GM12873 (cell line): Measurements from ENCODE around the gene EYS.

ENCODE experiments used
- TF ChIP-seq, protein P1 (sequence below): IDR thresholded peaks from 2 replicates; pipeline ENCODE4 v1.5.1; 2012; ENCODE audit warnings: low read depth, mild to moderate bottlenecking, moderate library complexity, low read length, control low read depth; ENCODE audit not compliant: insufficient read depth; ENCODE audit errors: missing control alignments

The EYS gene

DNA sequence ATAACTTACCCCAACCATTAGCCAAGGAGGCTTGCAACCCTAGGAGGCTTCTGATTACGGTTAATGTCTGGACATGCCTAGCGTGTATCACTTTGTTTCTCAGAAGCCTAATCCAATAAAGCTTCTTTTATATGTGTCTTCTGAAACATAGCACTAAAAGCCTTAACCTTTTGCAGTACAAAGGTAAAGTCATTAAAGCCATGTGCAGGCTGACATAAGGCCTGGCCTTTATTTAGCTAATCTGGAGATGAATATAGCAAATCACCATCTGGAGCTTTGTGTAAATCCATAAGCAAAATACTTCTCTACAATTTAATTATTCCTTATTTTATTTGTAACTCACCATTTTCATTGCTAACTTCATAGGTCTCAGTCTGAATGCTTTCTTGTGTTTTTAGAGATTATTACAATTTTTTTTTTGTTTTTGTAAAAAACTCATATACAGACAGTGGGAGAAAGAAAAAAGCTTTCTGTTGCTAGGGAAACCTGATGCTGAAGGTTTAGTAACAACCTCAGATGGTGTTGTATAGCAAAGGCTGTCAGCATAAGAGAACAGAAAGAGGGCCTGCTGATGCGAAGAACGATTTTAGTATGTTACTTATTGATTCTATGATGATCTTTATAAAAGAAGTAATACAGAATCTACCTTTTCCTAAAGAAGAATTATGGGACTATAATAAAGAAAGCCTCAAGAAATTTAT lies at the start of gene EYS:
TSS of gene EYS (minus strand) at position 101 of the 701 bp plus-strand sequence. CDS start 211,816 bp downstream, outside the sequence.
- TF ChIP-seq, protein P1, sequence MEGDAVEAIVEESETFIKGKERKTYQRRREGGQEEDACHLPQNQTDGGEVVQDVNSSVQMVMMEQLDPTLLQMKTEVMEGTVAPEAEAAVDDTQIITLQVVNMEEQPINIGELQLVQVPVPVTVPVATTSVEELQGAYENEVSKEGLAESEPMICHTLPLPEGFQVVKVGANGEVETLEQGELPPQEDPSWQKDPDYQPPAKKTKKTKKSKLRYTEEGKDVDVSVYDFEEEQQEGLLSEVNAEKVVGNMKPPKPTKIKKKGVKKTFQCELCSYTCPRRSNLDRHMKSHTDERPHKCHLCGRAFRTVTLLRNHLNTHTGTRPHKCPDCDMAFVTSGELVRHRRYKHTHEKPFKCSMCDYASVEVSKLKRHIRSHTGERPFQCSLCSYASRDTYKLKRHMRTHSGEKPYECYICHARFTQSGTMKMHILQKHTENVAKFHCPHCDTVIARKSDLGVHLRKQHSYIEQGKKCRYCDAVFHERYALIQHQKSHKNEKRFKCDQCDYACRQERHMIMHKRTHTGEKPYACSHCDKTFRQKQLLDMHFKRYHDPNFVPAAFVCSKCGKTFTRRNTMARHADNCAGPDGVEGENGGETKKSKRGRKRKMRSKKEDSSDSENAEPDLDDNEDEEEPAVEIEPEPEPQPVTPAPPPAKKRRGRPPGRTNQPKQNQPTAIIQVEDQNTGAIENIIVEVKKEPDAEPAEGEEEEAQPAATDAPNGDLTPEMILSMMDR = no peak

DNA sequence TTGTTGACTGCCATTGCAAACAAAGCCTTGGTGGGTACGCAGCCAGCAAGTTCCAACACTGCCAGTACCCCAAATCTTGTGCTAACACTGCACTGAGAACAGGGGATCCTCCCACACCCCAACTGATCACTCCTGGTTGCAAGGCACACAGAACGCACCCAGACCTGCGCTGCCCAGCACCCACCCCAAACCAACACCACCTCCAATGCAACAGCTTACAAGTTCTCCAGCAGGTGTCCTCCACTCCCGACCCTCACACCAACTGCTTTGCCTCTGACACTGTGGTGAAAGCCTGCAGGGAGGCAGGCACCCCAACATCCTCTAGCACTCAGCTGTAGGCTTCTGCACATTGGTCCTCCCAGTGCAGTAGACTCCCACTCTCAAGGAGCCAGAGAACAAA lies 39.3 kb upstream of the EYS start:
- TF ChIP-seq, protein P1 = no peak

DNA sequence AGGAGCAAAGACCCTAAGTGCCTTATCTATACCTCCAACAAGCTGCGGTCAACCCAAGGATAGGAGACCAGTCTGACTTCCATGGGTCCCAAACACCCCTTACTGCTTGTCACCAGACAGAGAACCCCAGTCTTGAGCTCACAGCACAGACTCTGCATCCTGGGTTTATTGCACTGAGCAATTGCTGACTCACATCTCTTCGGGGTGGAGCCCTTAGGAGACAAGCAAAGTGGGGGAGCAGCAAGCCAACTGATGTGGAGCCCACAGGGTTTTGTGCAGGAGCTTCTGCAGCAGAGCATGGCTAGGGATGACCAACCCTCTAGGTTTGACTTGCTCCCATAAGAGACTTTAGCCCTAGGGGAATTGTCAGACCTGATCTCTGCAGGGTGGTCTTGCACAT lies 38.6 kb upstream of the EYS start:
- TF ChIP-seq, protein P1 = no peak

DNA sequence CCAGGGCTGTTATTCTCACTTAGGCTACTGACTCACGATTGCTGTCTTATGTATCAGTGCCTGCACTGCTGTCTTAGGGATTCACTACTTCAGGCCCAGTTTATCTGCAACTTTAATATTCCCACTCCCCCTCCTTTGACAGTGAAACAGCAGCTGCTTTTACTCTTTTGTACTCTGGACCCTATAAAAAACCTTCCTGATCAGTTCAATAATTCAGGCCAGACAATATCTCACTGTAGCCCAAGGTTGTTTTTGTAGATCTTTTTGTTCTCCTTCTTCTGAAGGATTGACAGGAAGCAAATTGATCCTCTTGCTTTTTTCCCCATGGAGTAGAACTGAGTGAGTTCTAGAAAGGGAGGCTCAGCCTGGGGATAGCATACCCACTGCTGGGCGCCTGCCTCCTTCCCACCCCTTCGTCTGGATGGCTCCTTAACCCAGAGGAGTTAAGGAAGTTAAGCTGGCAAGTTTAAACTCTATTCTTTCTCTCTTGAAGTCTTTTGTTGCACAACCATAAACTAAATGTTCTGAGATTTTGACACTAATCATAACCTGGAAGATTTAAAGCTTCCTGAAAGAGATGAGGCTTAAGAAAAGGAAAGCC lies 22.0 kb upstream of the EYS start:
- TF ChIP-seq, protein P1 = no peak

DNA sequence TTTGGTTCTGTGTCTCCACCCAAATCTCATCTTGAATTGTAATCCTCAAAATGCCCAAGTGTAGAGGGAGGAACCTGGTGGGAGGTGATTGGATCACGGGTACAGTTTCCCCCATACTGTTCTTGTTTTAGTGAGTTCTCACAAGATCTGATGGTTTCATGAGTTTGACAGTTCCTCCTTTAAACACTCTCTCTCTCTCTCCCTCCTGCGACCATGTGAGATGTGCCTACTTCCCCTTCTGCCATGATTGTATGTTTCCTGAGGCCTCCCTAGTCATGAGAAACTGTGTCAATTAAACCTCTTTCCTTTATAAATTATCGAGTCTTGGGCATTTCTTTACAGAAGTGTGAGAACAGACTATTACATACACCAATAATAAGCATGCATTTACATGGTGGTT lies 12.1 kb upstream of the EYS start:
- TF ChIP-seq, protein P1 = no peak

DNA sequence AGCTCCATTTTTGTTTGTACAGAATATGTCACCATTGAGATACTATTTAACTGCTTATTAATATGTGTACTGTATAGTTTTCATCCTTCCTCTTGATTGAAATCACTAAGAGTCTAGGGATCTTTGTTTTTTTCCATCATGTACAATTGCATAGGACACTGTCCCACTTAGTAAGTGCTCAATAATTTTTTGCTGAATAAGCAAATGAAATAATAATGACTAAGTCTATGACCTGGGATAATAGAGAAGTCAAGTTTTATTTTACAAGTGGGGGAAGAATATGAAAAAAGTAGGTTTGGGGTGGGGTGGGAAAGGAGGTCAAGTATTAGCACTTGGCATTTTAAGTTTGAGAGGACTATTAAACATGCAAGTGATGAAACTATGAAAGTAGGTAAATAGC lies 4.5 kb upstream of the EYS start:
- TF ChIP-seq, protein P1 = no peak

DNA sequence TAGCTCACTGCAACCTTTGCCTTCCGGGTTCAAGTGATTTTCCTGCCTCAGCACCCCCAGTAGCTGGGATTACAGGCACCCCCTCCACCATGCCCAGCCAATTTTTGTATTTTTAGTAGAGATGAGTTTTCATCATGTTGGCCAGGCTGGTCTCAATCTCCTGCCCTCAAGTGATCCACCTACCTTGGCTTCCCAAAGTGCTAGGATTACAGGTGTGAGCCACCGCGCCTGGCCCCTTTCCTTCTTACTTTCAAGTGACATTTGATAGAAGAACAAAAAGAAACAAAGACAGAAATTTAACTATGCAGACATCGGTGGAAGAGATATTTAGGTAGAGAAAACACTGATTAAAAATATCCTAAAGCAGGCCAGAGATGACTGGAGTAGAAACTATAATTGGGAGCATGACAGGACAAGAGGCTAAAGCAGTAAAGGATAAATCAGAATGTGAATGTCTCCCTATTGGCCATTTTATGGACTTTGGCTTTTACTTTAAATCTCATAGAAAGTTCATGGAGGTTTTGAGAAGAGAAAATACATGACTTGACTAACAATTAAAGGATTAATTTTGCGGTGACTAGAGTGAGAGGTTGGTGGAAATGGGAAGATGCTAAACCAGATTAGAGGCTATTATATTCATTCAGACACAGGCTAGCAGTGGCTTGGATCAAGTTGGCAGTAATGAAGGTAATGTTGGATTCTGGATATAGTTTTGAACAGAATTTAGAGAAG lies 2.2 kb upstream of the EYS start:
- TF ChIP-seq, protein P1 = no peak
